ENCODE results near the gene ELAVL1. TPM values are rescaled to one million over a fixed set of nuclear protein-coding genes. Genes with fewer than 3 reads are reported as not detected.

ELAVL1 gene
- total RNA-seq (10 to 100 TPM; 54.2 to 54.7 TPM), polyA plus RNA-seq (10 to 100 TPM; 56.2 to 57.8 TPM)

DNA sequence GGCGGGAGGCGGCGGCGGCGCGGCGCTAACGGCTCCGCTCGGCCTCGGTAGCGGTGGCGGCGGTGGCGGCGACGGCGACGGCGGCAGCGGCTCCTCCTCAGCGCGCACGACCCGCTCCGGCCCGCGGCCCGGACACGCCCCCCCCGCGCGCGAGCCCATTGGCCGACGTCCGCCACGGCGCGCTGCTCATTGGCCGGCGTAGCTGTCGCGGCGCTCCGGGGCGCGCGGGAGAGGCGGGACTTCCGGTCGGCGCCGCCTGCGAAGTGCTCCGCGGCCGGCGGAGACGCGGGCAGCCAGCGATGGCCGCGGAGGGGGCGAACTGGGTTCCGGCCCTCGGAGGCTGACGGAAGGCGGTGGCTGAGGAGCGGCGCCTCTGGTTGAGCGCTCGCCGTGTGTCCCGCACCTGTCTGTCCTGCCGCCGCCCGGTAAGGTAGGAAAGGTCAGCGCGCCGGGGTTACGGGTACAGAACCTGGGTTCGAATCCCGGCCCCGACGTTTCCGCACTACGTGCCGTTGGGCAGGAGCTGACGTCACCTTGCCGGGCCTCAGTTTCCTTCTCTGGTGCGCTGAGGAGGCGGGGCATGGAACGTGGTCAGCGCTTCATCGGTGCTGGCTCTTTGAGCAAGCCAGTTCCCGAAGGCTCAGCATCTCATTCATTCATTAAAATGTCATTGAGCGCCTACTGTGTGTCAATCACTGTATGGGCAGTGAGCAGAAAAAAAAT, at the start of gene ELAVL1:
TSS of gene ELAVL1 (minus strand) at position 108 of the 723 bp plus-strand sequence. CDS start 13,826 bp downstream, outside the sequence.
- intact Hi-C loops (cut with micrococcal nuclease), result no loop called here
- POLR2A ChIA-PET (ENCODE audit: partially characterized antibody), result interaction anchor here (0.7 to 2.8 kb wide), 4 partner anchors 61 to 102 kb away, joined by 3 to 19 read pairs (median 7); partner anchors contain the start of genes MAP2K7, SNAPC2 and TIMM44

DNA sequence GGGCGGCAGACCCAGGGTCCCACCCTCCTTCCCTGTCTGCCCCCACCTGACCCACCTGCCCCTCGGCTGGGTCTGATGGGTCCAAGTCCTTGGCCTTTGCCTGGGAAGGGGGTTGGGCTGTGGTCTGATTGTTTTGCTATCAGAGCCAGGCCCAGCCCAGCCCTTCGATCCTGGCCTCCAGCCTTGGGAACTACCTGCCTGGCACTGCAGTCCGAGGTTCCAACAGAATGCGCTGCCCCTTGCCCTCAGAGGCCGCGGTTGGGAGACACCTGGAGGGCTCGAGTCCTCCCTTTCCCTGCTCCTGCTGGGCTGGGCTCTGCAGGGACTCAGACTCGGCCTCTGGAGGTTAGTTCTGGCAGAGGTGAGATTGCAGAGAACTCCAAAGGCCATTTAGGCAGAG, 48.7 kb upstream of the ELAVL1 start:
- H3K27me3 ChIP-seq (ENCODE audit: insufficient read depth, low read length), result no peaks in the 10 kb centered on the region
- H3K4me1 ChIP-seq (ENCODE audit: insufficient read depth, low read length), result peaks cover 19% of the 10 kb centered on the region
- H3K36me3 ChIP-seq (ENCODE audit: insufficient read depth, low read length), result no peaks in the 10 kb centered on the region
- ChIA-PET POLR2A (ENCODE audit: partially characterized antibody) (no interaction called here), CTCF (ENCODE audit: partially characterized antibody) (interaction anchor here (0.7 kb wide), 1 partner anchor 156 kb away, joined by 3 read pairs; no protein-coding TSS in a partner anchor)
- H3K36me3 Mint-ChIP-seq, result no peaks in the 10 kb centered on the region
- H3K4me3 ChIP-seq (ENCODE audit: low read length in 2 of 2), result no peak overlapping the region
- H3K9me3 Mint-ChIP-seq, result no peaks in the 10 kb centered on the region
- H3K27me3 Mint-ChIP-seq, result peaks cover 0 to 2% of the 10 kb centered on the region in 2 donors
- no peak overlapping the region for H3K27ac Mint-ChIP-seq
- no peak overlapping the region for H3K27ac ChIP-seq (ENCODE audit: low read depth, low read length)
- no peak overlapping the region for H3K4me3 Mint-ChIP-seq
- intact Hi-C loops (cut with micrococcal nuclease), result no loop called here
- no peak for DNase-seq
- H3K4me1 Mint-ChIP-seq, result peaks cover 5 to 18% (median 8%) of the 10 kb centered on the region in 4 donors
- H3K9me3 ChIP-seq (ENCODE audit: control insufficient read depth in 1 of 2, low read length in 2 of 2), result no peaks in the 10 kb centered on the region

More for the DNA sequence above, at the start of gene ELAVL1:
- Mint-ChIP-seq H3K4me1 (peaks cover 33 to 39% (median 37%) of the 10 kb centered on the region in 4 donors), H3K27ac (peak within 1 kb of the TSS; percentile 85 to 97 (median 93)), H3K4me3 (peak within 1 kb of the TSS; percentile 89 to 97 (median 91)), H3K9me3 (no peaks in the 10 kb centered on the region), H3K27me3 (no peaks in the 10 kb centered on the region), H3K36me3 (peaks cover 0 to 9% of the 10 kb centered on the region in 2 donors)
- no peaks in the 10 kb centered on the region for H3K27me3 ChIP-seq (ENCODE audit: insufficient read depth, low read length)
- H3K36me3 ChIP-seq (ENCODE audit: insufficient read depth, low read length), result no peaks in the 10 kb centered on the region
- H3K9me3 ChIP-seq (ENCODE audit: control insufficient read depth in 1 of 2, low read length in 2 of 2), result no peaks in the 10 kb centered on the region
- DNase-seq, result peak; percentile 86 to 91 (median 88)
- peak within 1 kb of the TSS; percentile 39 to 77 for H3K4me3 ChIP-seq (ENCODE audit: low read length in 2 of 2)
- H3K4me1 ChIP-seq (ENCODE audit: insufficient read depth, low read length), result peaks cover 42% of the 10 kb centered on the region
- CTCF ChIA-PET (ENCODE audit: partially characterized antibody), result interaction anchor here (1.0 to 1.2 kb wide), 3 partner anchors 9 to 636 kb away, joined by 3 to 5 read pairs (median 4); no protein-coding TSS in a partner anchor
- peak within 1 kb of the TSS; percentile 70 for H3K27ac ChIP-seq (ENCODE audit: low read depth, low read length)

DNA sequence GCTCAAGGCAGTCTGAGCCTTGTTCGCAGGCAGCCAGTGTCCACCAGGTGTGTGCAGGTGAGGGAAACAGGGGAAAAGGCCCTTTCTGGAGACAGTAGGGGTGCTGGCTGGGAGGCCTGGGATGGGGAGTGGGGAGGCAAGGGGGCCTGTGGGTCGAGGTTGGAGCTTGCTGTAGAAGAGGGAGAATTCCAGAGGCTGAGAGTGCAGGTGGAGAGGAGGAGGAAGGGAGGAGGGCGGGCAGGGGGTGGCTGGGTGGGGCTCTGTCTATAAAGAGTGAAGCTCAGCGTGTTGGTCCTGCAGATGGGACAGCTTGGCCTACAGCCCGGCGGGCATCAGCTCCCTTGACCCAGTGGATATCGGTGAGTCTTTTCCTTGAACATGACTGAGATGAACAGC, 47.0 kb upstream of the ELAVL1 start, which contains the start of gene CCL25:
TSS of gene CCL25 (plus strand) at position 297 of the 396 bp plus-strand sequence. CDS start 290 bp downstream, outside the sequence.
- no peaks in the 10 kb centered on the region for H3K36me3 Mint-ChIP-seq
- peak within 1 kb of the TSS; percentile 4 to 70 (median 45) for H3K27ac Mint-ChIP-seq
- peaks cover 19% of the 10 kb centered on the region for H3K4me1 ChIP-seq (ENCODE audit: insufficient read depth, low read length)
- H3K27me3 Mint-ChIP-seq, result peaks cover 3 to 4% of the 10 kb centered on the region in 2 donors
- H3K27me3 ChIP-seq (ENCODE audit: insufficient read depth, low read length), result no peaks in the 10 kb centered on the region
- POLR2A ChIA-PET (ENCODE audit: partially characterized antibody), result no interaction called here
- no peak for DNase-seq
- peak within 1 kb of the TSS in 3 of 8 donors; percentile 39 to 46 (median 39) for H3K4me3 Mint-ChIP-seq
- H3K9me3 ChIP-seq (ENCODE audit: control insufficient read depth in 1 of 2, low read length in 2 of 2), result no peaks in the 10 kb centered on the region
- H3K4me3 ChIP-seq (ENCODE audit: low read length in 2 of 2), result no peak within 1 kb of the TSS
- H3K9me3 Mint-ChIP-seq, result no peaks in the 10 kb centered on the region
- intact Hi-C loops (cut with micrococcal nuclease), result no loop called here
- no peaks in the 10 kb centered on the region for H3K36me3 ChIP-seq (ENCODE audit: insufficient read depth, low read length)
- H3K27ac ChIP-seq (ENCODE audit: low read depth, low read length), result no peak within 1 kb of the TSS
- CTCF ChIA-PET (ENCODE audit: partially characterized antibody), result no interaction called here
- H3K4me1 Mint-ChIP-seq, result peaks cover 5 to 19% (median 8%) of the 10 kb centered on the region in 4 donors

DNA sequence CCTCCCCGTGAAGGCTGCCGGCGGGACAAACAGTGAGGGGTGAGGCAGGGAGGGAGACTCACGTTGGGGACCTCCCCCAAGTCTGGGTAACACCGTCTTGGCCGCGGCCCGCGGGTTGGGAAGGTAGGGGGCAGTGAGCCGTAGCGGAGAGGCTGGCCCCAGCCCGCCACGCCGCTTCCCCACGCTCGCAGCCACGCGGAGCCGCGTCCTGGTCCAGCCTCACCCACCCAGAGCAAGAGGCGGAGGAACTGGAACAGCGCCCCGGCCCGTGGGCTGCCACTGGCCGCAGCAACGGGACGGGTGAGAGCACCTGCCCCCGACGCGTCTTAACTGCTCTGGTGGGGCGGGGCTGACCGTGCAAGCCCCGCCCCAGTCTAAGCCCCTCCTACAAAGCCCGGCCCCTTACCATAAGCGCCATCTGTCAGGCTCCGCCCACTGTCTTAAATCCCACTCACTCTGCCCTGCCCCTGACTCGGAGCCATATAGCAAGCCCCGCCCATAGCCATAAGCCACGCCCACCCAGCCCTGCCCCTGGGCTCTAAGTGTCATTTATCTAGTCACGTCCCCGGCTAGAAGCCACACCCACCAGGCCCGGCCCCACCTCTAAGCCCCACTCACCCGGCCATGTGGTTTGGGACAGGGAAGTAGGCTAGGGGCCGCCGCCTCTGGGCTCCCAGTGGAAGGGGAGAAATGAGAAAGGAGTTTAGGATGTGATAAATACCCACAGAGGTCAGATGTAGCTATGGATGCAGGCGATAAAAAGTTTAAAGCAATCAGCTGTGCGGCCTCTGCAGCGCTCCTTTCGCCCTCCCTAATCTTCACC, 45.0 kb upstream of the ELAVL1 start:
- POLR2A ChIA-PET (ENCODE audit: partially characterized antibody), result no interaction called here
- Mint-ChIP-seq H3K27ac (peak overlapping the region in 3 of 7 donors; percentile 29 to 66 (median 54)), H3K4me3 (peak overlapping the region; percentile 55 to 80 (median 72)), H3K9me3 (no peaks in the 10 kb centered on the region), H3K27me3 (peaks cover 3 to 4% of the 10 kb centered on the region in 2 donors), H3K36me3 (no peaks in the 10 kb centered on the region), H3K4me1 (peaks cover 6 to 19% (median 10%) of the 10 kb centered on the region in 4 donors)
- no peaks in the 10 kb centered on the region for H3K36me3 ChIP-seq (ENCODE audit: insufficient read depth, low read length)
- no peak overlapping the region for H3K27ac ChIP-seq (ENCODE audit: low read depth, low read length)
- peak overlapping the region in 1 of 2 donors; percentile 40 for H3K4me3 ChIP-seq (ENCODE audit: low read length in 2 of 2)
- H3K27me3 ChIP-seq (ENCODE audit: insufficient read depth, low read length), result no peaks in the 10 kb centered on the region
- peak; percentile 65 to 87 (median 74) for DNase-seq
- peaks cover 19% of the 10 kb centered on the region for H3K4me1 ChIP-seq (ENCODE audit: insufficient read depth, low read length)
- no peaks in the 10 kb centered on the region for H3K9me3 ChIP-seq (ENCODE audit: control insufficient read depth in 1 of 2, low read length in 2 of 2)
- CTCF ChIA-PET (ENCODE audit: partially characterized antibody), result no interaction called here
- intact Hi-C loops (cut with micrococcal nuclease), result no loop called here

DNA sequence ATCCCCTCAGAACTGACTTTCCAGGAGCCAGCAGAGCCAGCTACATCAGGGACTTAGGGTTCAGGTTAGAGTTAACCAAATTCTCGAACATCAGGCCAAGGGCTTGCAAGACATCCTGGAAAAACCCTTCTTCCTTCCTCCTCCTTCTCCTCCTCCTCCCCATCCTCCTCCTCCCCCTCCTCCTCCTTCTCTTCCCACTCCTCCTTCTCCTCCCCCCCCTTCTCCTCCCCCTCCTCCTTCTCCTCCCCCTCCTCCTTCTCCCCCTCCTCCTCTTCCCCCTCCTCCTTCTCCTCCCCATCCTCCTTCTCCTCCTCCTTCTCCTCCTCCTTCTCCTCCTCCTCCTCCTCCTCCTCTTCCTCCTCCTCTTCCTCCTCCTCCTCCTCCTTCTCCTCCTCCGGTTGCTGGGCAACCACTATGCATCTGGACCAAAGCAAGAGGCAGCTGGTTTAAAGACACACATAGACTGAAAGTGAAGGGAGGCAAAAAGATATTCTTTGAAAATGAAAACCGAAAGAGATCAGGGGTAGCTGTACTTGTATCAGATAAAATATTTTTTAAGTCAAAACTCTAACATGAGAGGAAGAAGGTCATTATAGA, 41.2 kb upstream of the ELAVL1 start:
- Mint-ChIP-seq H3K9me3 (no peaks in the 10 kb centered on the region), H3K27me3 (peaks cover 5% of the 10 kb centered on the region in 2 donors), H3K36me3 (no peaks in the 10 kb centered on the region), H3K4me1 (peaks cover 2 to 11% (median 4%) of the 10 kb centered on the region in 4 donors), H3K4me3 (no peak overlapping the region), H3K27ac (no peak overlapping the region)
- DNase-seq, result no peak
- ChIA-PET POLR2A (ENCODE audit: partially characterized antibody) (no interaction called here), CTCF (ENCODE audit: partially characterized antibody) (no interaction called here)
- no peak overlapping the region for H3K27ac ChIP-seq (ENCODE audit: low read depth, low read length)
- intact Hi-C loops (cut with micrococcal nuclease), result no loop called here
- no peaks in the 10 kb centered on the region for H3K36me3 ChIP-seq (ENCODE audit: insufficient read depth, low read length)
- peaks cover 11% of the 10 kb centered on the region for H3K4me1 ChIP-seq (ENCODE audit: insufficient read depth, low read length)
- H3K9me3 ChIP-seq (ENCODE audit: control insufficient read depth in 1 of 2, low read length in 2 of 2), result no peaks in the 10 kb centered on the region
- H3K4me3 ChIP-seq (ENCODE audit: low read length in 2 of 2), result no peak overlapping the region
- no peaks in the 10 kb centered on the region for H3K27me3 ChIP-seq (ENCODE audit: insufficient read depth, low read length)

DNA sequence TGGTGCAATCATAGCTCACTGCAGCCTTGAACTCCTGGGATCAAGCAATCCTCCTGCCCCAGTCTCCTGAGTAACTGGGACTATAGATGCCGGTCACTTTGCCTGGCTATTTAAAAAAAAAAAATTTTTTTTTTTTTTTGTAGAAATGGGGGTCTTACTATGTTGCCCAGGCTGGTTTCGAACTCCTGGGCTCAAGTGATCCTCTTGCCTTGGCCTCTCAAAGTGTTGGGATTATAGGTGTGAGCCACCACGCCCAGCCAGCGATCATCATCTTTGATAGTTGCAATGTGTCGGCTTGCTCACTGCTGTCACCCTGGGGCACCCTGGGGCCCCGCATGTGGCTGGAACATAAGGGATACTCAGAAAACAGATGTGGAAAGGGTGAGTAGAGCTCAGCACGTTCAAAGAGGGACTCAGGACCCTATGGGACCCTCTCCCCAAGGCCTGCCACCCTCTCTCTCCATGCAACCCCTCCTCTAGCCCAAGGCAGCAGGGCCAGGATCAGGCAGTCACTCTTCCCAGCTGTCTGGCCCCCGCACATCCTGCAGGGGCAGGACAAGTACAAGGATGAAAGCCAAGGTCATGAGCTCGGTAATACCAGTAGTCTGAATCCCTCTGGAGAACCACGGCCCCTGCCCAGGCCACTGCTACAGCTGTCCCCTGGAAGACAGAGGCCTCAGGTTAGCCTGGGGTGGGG, 40.6 kb upstream of the ELAVL1 start:
- peaks cover 2 to 11% (median 3%) of the 10 kb centered on the region in 4 donors for H3K4me1 Mint-ChIP-seq
- no peaks in the 10 kb centered on the region for H3K36me3 Mint-ChIP-seq
- POLR2A ChIA-PET (ENCODE audit: partially characterized antibody), result no interaction called here
- no peaks in the 10 kb centered on the region for H3K27me3 ChIP-seq (ENCODE audit: insufficient read depth, low read length)
- no peaks in the 10 kb centered on the region for H3K9me3 Mint-ChIP-seq
- no peak overlapping the region for H3K4me3 Mint-ChIP-seq
- no peak for DNase-seq
- H3K36me3 ChIP-seq (ENCODE audit: insufficient read depth, low read length), result no peaks in the 10 kb centered on the region
- H3K4me3 ChIP-seq (ENCODE audit: low read length in 2 of 2), result no peak overlapping the region
- peaks cover 10% of the 10 kb centered on the region for H3K4me1 ChIP-seq (ENCODE audit: insufficient read depth, low read length)
- peaks cover 5% of the 10 kb centered on the region in 2 donors for H3K27me3 Mint-ChIP-seq
- no peak overlapping the region for H3K27ac Mint-ChIP-seq
- no peaks in the 10 kb centered on the region for H3K9me3 ChIP-seq (ENCODE audit: control insufficient read depth in 1 of 2, low read length in 2 of 2)
- CTCF ChIA-PET (ENCODE audit: partially characterized antibody), result no interaction called here
- intact Hi-C loops (cut with micrococcal nuclease), result no loop called here
- no peak overlapping the region for H3K27ac ChIP-seq (ENCODE audit: low read depth, low read length)
